Endothelial cell of umbilical vein (primary cell): ENCODE results near the gene ANP32B. TPM values are rescaled to one million over a fixed set of nuclear protein-coding genes. Genes with fewer than 3 reads are reported as not detected.

Source experiments
- BruUV-seq: library from RNA; stranded (reverse); fragments of 400-500 nt; replicated peaks from 2 replicates; lab custom pipeline; 2021; lab: Mats Ljungman, UMichigan
- CTCF ChIA-PET: fragments of 300-600, 350-600 bp; sonication (Branson Sonifier 250); formaldehyde crosslinking; loops from one replicate; lab custom pipeline; 2021; ENCODE audit warnings: antibody characterized with exemption, inconsistent platforms; lab: Charles Lee
- POLR2A ChIA-PET: fragments of 300-600, 350-600 bp; sonication (Branson Sonifier 250); formaldehyde crosslinking; loops from one replicate; lab custom pipeline; 2021; ENCODE audit warnings: antibody characterized with exemption, inconsistent platforms; lab: Charles Lee
- DNase-seq: peaks from one replicate; pipeline ENCODE4 v3.0.0-alpha.2; 2011; ENCODE audit warnings: low read depth, low spot score
- FAIRE-seq: peaks from 2 replicates; lab custom pipeline; 2011; peaks lifted over from hg19 to GRCh38; lab: Jason Lieb, UNC
- H2AFZ ChIP-seq: 2 replicates; pipeline ENCODE4 v1.6.0; 2012; ENCODE audit warnings: low read depth, low read length, control low read depth, inconsistent platforms
- H3K27ac ChIP-seq: 2 replicates; pipeline ENCODE4 v1.5.1; 2011; ENCODE audit warnings: low read depth, mild to moderate bottlenecking, control low read depth, low read length, moderate library complexity; ENCODE audit not compliant: insufficient read depth
- H3K27me3 ChIP-seq, 2 experiments: 2 replicates each; pipeline versions ENCODE4 v1.6.0 to v1.6.1; 2011; ENCODE audit warnings: low read length in 2 of 2, mixed read lengths in 1 of 2; ENCODE audit not compliant: control insufficient read depth in 2 of 2, insufficient read depth in 2 of 2
- H3K36me3 ChIP-seq, 2 experiments: 2 replicates in 1 of 2; 3 replicates in 1 of 2; pipeline ENCODE4 v1.5.1; 2011; ENCODE audit warnings: low read length in 2 of 2, mild to moderate bottlenecking in 1 of 2, moderate library complexity in 1 of 2; ENCODE audit not compliant: control insufficient read depth in 2 of 2, insufficient read depth in 2 of 2; ENCODE audit errors: extremely low read depth in 1 of 2
- H3K4me1 ChIP-seq: 3 replicates; pipeline ENCODE4 v1.5.1; 2011; ENCODE audit warnings: mild to moderate bottlenecking, low read length; ENCODE audit not compliant: control insufficient read depth, insufficient read depth; ENCODE audit errors: extremely low read depth
- H3K4me2 ChIP-seq: 2 replicates; pipeline ENCODE4 v1.6.1; 2011; ENCODE audit warnings: low read length, control low read depth, mixed read lengths; ENCODE audit not compliant: insufficient read depth
- H3K4me3 ChIP-seq, 3 experiments: fragments of 200-600 bp in 1 of 3; sonication (generic), shearing (Covaris generic) in 1 of 3; replicated peaks in 1 of 3; 2 replicates each; pipeline ENCODE4 v1.5.1; 2011 to 2016; ENCODE audit warnings: control low read depth in 3 of 3, low read length in 3 of 3, mild to moderate bottlenecking in 2 of 3, inconsistent platforms in 1 of 3, low read depth in 1 of 3, moderate library complexity in 1 of 3; ENCODE audit not compliant: insufficient read depth in 1 of 3
- H3K79me2 ChIP-seq: 2 replicates; pipeline ENCODE4 v1.6.0; 2012; ENCODE audit warnings: low read length, inconsistent platforms; ENCODE audit not compliant: control insufficient read depth, insufficient read depth
- H3K9ac ChIP-seq: replicated peaks from 2 replicates; pipeline ENCODE3; 2011; ENCODE audit warnings: low read length, control low read depth; ENCODE audit not compliant: insufficient read depth; ENCODE audit errors: extremely low read depth
- H3K9me1 ChIP-seq: replicated peaks from 3 replicates; pipeline ENCODE4 v1.6.0; 2011; ENCODE audit warnings: mild to moderate bottlenecking, low read length; ENCODE audit not compliant: control insufficient read depth, insufficient read depth; ENCODE audit errors: extremely low read depth
- H3K9me3 ChIP-seq: replicated peaks from 2 replicates; pipeline ENCODE4 v1.5.1; 2012; ENCODE audit warnings: low read length, inconsistent platforms; ENCODE audit not compliant: control insufficient read depth, insufficient read depth
- H4K20me1 ChIP-seq: replicated peaks from 2 replicates; pipeline ENCODE3; 2011; ENCODE audit warnings: mild to moderate bottlenecking, low read length; ENCODE audit not compliant: control insufficient read depth, insufficient read depth; ENCODE audit errors: extremely low read depth
- CTCF ChIP-seq, 2 donors: IDR thresholded peaks; 1 replicate in 1 of 2; 2 replicates in 1 of 2; pipeline ENCODE4 v1.5.1; 2011; ENCODE audit warnings: low read length in 2 of 2, mild to moderate bottlenecking in 2 of 2, moderate library complexity in 2 of 2, control low read depth in 1 of 2, inconsistent platforms in 1 of 2, low read depth in 1 of 2; ENCODE audit not compliant: insufficient read depth in 1 of 2; ENCODE audit errors: extremely low read depth in 1 of 2
- EZH2 ChIP-seq: IDR thresholded peaks from 2 replicates; pipeline ENCODE4 v1.6.1; 2012; ENCODE audit warnings: borderline replicate concordance, low read depth, mild to moderate bottlenecking, moderate library complexity, low read length, inconsistent platforms; ENCODE audit not compliant: severe bottlenecking
- FOS ChIP-seq: IDR thresholded peaks from 2 replicates; pipeline ENCODE4 v1.6.1; 2011; ENCODE audit warnings: mild to moderate bottlenecking, low read length, moderate library complexity, borderline replicate concordance; ENCODE audit not compliant: insufficient read depth
- GATA2 ChIP-seq: IDR thresholded peaks from 2 replicates; pipeline ENCODE4 v1.7.0; 2011; ENCODE audit warnings: low read depth, mild to moderate bottlenecking, moderate library complexity, mixed read lengths, low read length; ENCODE audit not compliant: insufficient read length, insufficient read depth
- JUN ChIP-seq: IDR thresholded peaks from 2 replicates; pipeline ENCODE4 v1.6.1; 2011; ENCODE audit warnings: borderline replicate concordance, low read depth; ENCODE audit not compliant: insufficient read length, insufficient read depth
- MAX ChIP-seq: IDR thresholded peaks from 2 replicates; pipeline ENCODE4 v1.6.1; 2011; ENCODE audit not compliant: insufficient read depth, insufficient read length
- MYC ChIP-seq: IDR thresholded peaks from one replicate; pipeline ENCODE4 v1.6.1; 2011; ENCODE audit warnings: mild to moderate bottlenecking, low read depth, low read length
- POLR2A ChIP-seq: IDR thresholded peaks from 2 replicates; pipeline ENCODE4 v1.6.1; 2012; ENCODE audit warnings: low read depth, mild to moderate bottlenecking, control low read depth, low read length
- POLR2AphosphoS5 ChIP-seq: IDR thresholded peaks from 2 replicates; pipeline ENCODE4 v1.6.1; 2012; ENCODE audit warnings: low read depth, mild to moderate bottlenecking, control low read depth, low read length, moderate library complexity; ENCODE audit not compliant: insufficient read depth
- dilution Hi-C: fragments of 300-500 bp; cut with MboI; formaldehyde crosslinking; loops from one replicate; pipeline ENCODE4 v1.15.0; 2019; ENCODE audit warnings: low sequenced_read_pairs; ENCODE audit not compliant: extremely low pct_ligation_motif_present
- intact Hi-C: fragments of 100-400 bp; cut with micrococcal nuclease; formaldehyde crosslinking; loops from one replicate; pipeline ENCODE4 v1.10.0; 2022
- polyA plus RNA-seq, 4 experiments: library from polyadenylated mRNA; depleted of rRNA in 3 of 4; stranded (reverse) in 3 of 4; unstranded in 1 of 4; fragments of >200 nt; gene quantifications; 2 replicates each; pipeline versions ENCODE4 v1.2.1 to v1.2.3, GENCODE V29; 2011 to 2012; ENCODE audit warnings: missing spikeins in 1 of 4
- total RNA-seq: library from RNA; stranded (reverse); gene quantifications from 2 replicates; pipeline ENCODE4 v1.2.3, GENCODE V29; 2021

Gene ANP32B
- total and polyA plus RNA-seq, 2 donors (not counting 3 experiments of a cell fraction or from before 2014, with no cell fraction given): 13.9 to 173 TPM

DNA sequence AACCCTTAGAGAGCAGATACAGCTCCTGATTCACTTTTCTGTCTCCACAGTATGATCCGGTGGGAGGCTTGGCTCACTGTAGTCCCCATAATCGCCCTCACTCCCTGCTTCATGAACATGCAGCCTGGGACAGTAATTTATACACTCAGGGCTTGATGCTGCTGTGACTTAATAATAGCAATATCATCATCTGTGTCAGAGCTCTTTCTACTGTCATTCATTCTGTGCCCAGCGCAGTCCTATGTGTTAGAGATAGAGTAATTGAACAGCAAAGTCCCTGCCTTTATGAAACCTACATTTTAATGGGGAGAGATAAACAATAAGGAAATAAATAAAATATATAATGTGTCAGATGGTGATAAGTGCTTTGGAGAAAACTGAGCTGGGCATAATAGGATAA, 42.4 kb upstream of the ANP32B start:
- Histone ChIP-seq H3K9me1 (no peaks in the 10 kb centered on the region), H3K4me3 (no peak overlapping the region), H3K27ac (no peak overlapping the region), H3K4me2 (no peak overlapping the region), H2AFZ (no peak overlapping the region), H4K20me1 (no peaks in the 10 kb centered on the region), H3K27me3 (peaks cover 39 to 79% of the 10 kb centered on the region in 2 experiments), H3K4me1 (no peaks in the 10 kb centered on the region), H3K36me3 (no peaks in the 10 kb centered on the region), H3K79me2 (no peaks in the 10 kb centered on the region), H3K9me3 (no peaks in the 10 kb centered on the region), H3K9ac (no peak overlapping the region)
- no peak for FAIRE-seq
- no peak for DNase-seq
- no peak for TF ChIP-seq MYC
- CTCF ChIA-PET: interaction anchor here (2.1 kb wide), 1 partner anchor 18 kb away, joined by 6 read pairs; the partner anchor contains the start of gene TRMO
- no TSS peak for BruUV-seq
- POLR2A ChIA-PET: no interaction called here
- dilution Hi-C loops: no loop called here
- intact Hi-C loops: no loop called here

- no peaks in the 10 kb centered on the region for H3K9me3 ChIP-seq
- H2AFZ ChIP-seq: no peak overlapping the region
- no peaks in the 10 kb centered on the region for H3K9me1 ChIP-seq
- no peaks in the 10 kb centered on the region for H3K79me2 ChIP-seq
- ChIA-PET POLR2A (no interaction called here), CTCF (interaction anchor here (2.1 kb wide), 1 partner anchor 19 kb away, joined by 6 read pairs; the partner anchor contains the start of gene TRMO)
- DNase-seq (no peak), FAIRE-seq (no peak)
- H3K36me3 ChIP-seq: no peaks in the 10 kb centered on the region
- no peak overlapping the region for H3K27ac ChIP-seq
- H3K4me1 ChIP-seq: no peaks in the 10 kb centered on the region
- dilution Hi-C loops: no loop called here
- H3K9ac ChIP-seq: no peak overlapping the region
- H3K27me3 ChIP-seq: peaks cover 35 to 73% of the 10 kb centered on the region in 2 experiments
- intact Hi-C loops: no loop called here
- no TSS peak for BruUV-seq
- H3K4me2 ChIP-seq: no peak overlapping the region
- no peaks in the 10 kb centered on the region for H4K20me1 ChIP-seq
- H3K4me3 ChIP-seq: no peak overlapping the region
- TF ChIP-seq CTCF (IDR thresholded peaks at IDR 0.05; ENCODE audit: extremely low read depth in 1 of 2, insufficient read depth in 1 of 2, low read depth in 1 of 2, low read length in 2 of 2): no peak
- no peak for TF ChIP-seq GATA2
- no peak for TF ChIP-seq FOS
- no peak for TF ChIP-seq MAX
- no peak for TF ChIP-seq POLR2AphosphoS5
- TF ChIP-seq JUN: no peak
- no peak for TF ChIP-seq POLR2A
- TF ChIP-seq MYC: no peak
- no peak for TF ChIP-seq EZH2
These were observed 41.8 kb upstream of the ANP32B start for GRCh38 chr9:97941323-97941722.
